ENCODE data around the gene DHRS7. TPM values are rescaled to one million over a fixed set of nuclear protein-coding genes. Genes with fewer than 3 reads are reported as not detected.
A peak's percentile ranks its signal among the peaks of the same experiment; 100 is the strongest.

The DHRS7 gene
- total RNA-seq, 1 donor from 2014 or later = 123 TPM

GRCh38 chr14:60184905-60185555 lies 19.8 kb upstream of the DHRS7 start:
- no peak for DNase-seq (ENCODE audit: low read depth in 2 of 2)

- DNase-seq (ENCODE audit: low read depth in 2 of 2) = peak; percentile 72 to 80
These were observed 19.1 kb upstream of the DHRS7 start for GRCh38 chr14:60184146-60184904.

GRCh38 chr14:60183741-60184140 lies 18.5 kb upstream of the DHRS7 start:
- DNase-seq (ENCODE audit: low read depth in 2 of 2) = peak in 1 of 2 donors; percentile 19

GRCh38 chr14:60183138-60183537 lies 17.9 kb upstream of the DHRS7 start:
- DNase-seq (ENCODE audit: low read depth in 2 of 2) = no peak

- DNase-seq (ENCODE audit: low read depth in 2 of 2) = peak in 1 of 2 donors; percentile 14
These were observed 14.3 kb upstream of the DHRS7 start for GRCh38 chr14:60179431-60179869.

- no peak for DNase-seq (ENCODE audit: low read depth in 2 of 2)
These were observed 13.6 kb upstream of the DHRS7 start for GRCh38 chr14:60178820-60179219.

- DNase-seq (ENCODE audit: low read depth in 2 of 2) = no peak
These were observed 13.0 kb upstream of the DHRS7 start for GRCh38 chr14:60178164-60178563.

- no peak for DNase-seq (ENCODE audit: low read depth in 2 of 2)
These were observed 10.2 kb upstream of the DHRS7 start for GRCh38 chr14:60175255-60175902.

GRCh38 chr14:60174352-60175254 lies 9.4 kb upstream of the DHRS7 start:
- DNase-seq (ENCODE audit: low read depth in 2 of 2) = no peak

- no peak for DNase-seq (ENCODE audit: low read depth in 2 of 2)
These were observed 6.5 kb upstream of the DHRS7 start for GRCh38 chr14:60171690-60172089.

GRCh38 chr14:60170948-60171347 lies 5.8 kb upstream of the DHRS7 start:
- DNase-seq (ENCODE audit: low read depth in 2 of 2) = no peak

GRCh38 chr14:60169722-60170121 lies 4.5 kb upstream of the DHRS7 start:
- DNase-seq (ENCODE audit: low read depth in 2 of 2) = no peak

- no peak for DNase-seq (ENCODE audit: low read depth in 2 of 2)
These were observed 944 bp upstream of the DHRS7 start for GRCh38 chr14:60166142-60166541.

GRCh38 chr14:60165547-60165876 lies 314 bp upstream of the DHRS7 start:
- no peak for DNase-seq (ENCODE audit: low read depth in 2 of 2)

GRCh38 chr14:60164404-60164711 lies 840 bp downstream of the DHRS7 start:
- peak in 1 of 2 donors; percentile 39 for DNase-seq (ENCODE audit: low read depth in 2 of 2)

GRCh38 chr14:60163693-60164092 lies 1.5 kb downstream of the DHRS7 start:
- no peak for DNase-seq (ENCODE audit: low read depth in 2 of 2)

- DNase-seq (ENCODE audit: low read depth in 2 of 2) = no peak
These were observed 3.7 kb downstream of the DHRS7 start for GRCh38 chr14:60161196-60162107.

- DNase-seq (ENCODE audit: low read depth in 2 of 2) = no peak
These were observed 4.8 kb downstream of the DHRS7 start for GRCh38 chr14:60160422-60160821.

GRCh38 chr14:60154671-60155070 lies 10.5 kb downstream of the DHRS7 start:
- DNase-seq (ENCODE audit: low read depth in 2 of 2) = no peak

GRCh38 chr14:60153991-60154390 lies 11.2 kb downstream of the DHRS7 start:
- peak in 1 of 2 donors; percentile 10 for DNase-seq (ENCODE audit: low read depth in 2 of 2)

- DNase-seq (ENCODE audit: low read depth in 2 of 2) = peak; percentile 80 to 88
These were observed 13.5 kb downstream of the DHRS7 start for GRCh38 chr14:60151715-60152114.
